Left lung (tissue), 10 donors: ENCODE data around the gene NTRK1. TPM values are rescaled to one million over a fixed set of nuclear protein-coding genes. Genes with fewer than 3 reads are reported as not detected.

Experiments
- ATAC-seq: fragments of 200-7000 bp; cut with Tn5 transposase; one replicate; pipeline ENCODE4 v1.9.1; 2020; ENCODE audit warnings: moderate library complexity
- DNase-seq, 4 donors: peaks; one replicate each; pipeline ENCODE4 v3.0.0-alpha.2; 2013 to 2020
- H3K27ac ChIP-seq, 2 donors: fragments of 200-600 bp; sonication (generic) in 1 of 2; one replicate each; pipeline versions ENCODE4 v1.5.0 to v1.8.0; 2020 to 2021
- H3K27me3 ChIP-seq, 2 donors: fragments of 200-600 bp; sonication (generic) in 1 of 2; one replicate each; pipeline versions ENCODE4 v1.5.0 to v1.8.0; 2020 to 2021
- H3K36me3 ChIP-seq, 2 donors: fragments of 200-600 bp; sonication (generic) in 1 of 2; one replicate each; pipeline versions ENCODE4 v1.5.0 to v1.8.0; 2020 to 2021
- H3K4me1 ChIP-seq, 2 donors: fragments of 200-600 bp; one replicate each; pipeline ENCODE4 v1.8.0; 2021
- H3K4me3 ChIP-seq, 2 donors: fragments of 200-600 bp; sonication (generic) in 1 of 2; one replicate each; pipeline versions ENCODE4 v1.5.0 to v1.8.0; 2020 to 2021; ENCODE audit warnings: mild to moderate bottlenecking in 1 of 2
- H3K9me3 ChIP-seq, 2 donors: fragments of 200-600 bp; sonication (generic) in 1 of 2; one replicate each; pipeline versions ENCODE4 v1.5.0 to v1.8.0; 2020 to 2021
- intact Hi-C, 2 donors: fragments of 100-400 bp; cut with DNase I; formaldehyde crosslinking; loops; one replicate each; pipeline versions ENCODE4 v1.11.2 to v1.14.2; 2022
- polyA plus RNA-seq, 6 donors: library from polyadenylated mRNA; unstranded; fragments of 120-200 nt; gene quantifications; one replicate each; pipeline ENCODE4 v1.2.1, GENCODE V29; 2013; ENCODE audit not compliant: insufficient read length in 6 of 6
- total RNA-seq, 2 donors: library from RNA; stranded (reverse); fragmentation: NEBNext Ultra II Directional; extraction: Animal tissue kit (Norgen Biotek cat#: 25700); gene quantifications; one replicate each; pipeline ENCODE4 v1.2.1, GENCODE V29; 2021
- TF ChIP-seq, protein P1 (sequence below), 2 donors: fragments of 200-600 bp; sonication (generic) in 1 of 2; IDR thresholded peaks; one replicate each; pipeline versions ENCODE4 v1.5.0 to v1.8.0; 2021; ENCODE audit warnings: antibody characterized with exemption in 2 of 2
- donor health status: DM: no; HTN: yes; CAD: no.
- donor health status: DM: no; HTN: no; CAD: no.

NTRK1 gene
- total and polyA plus RNA-seq, 8 donors: 0.15 to 0.97 (median 0.34) TPM; not detected in 1

DNA sequence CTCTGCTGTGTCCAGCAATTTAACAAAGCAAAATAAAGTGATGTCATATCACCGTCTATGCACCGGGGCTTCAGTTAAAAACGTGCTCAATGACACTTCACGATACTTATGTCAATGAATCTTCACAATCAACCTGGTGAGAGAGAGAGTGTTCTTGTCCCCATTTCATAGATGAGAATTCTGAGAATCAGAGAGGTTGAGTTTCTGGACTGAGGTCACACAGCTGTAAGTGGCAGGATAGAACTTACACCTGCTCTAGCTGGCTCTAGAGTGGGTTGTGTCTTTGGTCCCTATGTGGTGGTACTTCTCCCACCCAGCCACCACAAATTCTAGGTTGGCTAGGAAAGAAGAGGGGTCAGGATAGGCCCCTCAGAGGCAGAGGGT is 5.2 kb downstream of the NTRK1 start:
- intact Hi-C loops: no loop called here
- Histone ChIP-seq H3K9me3 (no peaks in the 10 kb centered on the region), H3K27ac (no peak overlapping the region), H3K27me3 (peaks cover 16 to 71% of the 10 kb centered on the region in 2 donors), H3K4me1 (peaks cover 3 to 5% of the 10 kb centered on the region in 2 donors), H3K36me3 (no peaks in the 10 kb centered on the region), H3K4me3 (no peak overlapping the region)
- TF ChIP-seq, protein P1, sequence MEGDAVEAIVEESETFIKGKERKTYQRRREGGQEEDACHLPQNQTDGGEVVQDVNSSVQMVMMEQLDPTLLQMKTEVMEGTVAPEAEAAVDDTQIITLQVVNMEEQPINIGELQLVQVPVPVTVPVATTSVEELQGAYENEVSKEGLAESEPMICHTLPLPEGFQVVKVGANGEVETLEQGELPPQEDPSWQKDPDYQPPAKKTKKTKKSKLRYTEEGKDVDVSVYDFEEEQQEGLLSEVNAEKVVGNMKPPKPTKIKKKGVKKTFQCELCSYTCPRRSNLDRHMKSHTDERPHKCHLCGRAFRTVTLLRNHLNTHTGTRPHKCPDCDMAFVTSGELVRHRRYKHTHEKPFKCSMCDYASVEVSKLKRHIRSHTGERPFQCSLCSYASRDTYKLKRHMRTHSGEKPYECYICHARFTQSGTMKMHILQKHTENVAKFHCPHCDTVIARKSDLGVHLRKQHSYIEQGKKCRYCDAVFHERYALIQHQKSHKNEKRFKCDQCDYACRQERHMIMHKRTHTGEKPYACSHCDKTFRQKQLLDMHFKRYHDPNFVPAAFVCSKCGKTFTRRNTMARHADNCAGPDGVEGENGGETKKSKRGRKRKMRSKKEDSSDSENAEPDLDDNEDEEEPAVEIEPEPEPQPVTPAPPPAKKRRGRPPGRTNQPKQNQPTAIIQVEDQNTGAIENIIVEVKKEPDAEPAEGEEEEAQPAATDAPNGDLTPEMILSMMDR (IDR thresholded peaks at IDR 0.05): no peak
- DNase-seq (no peak), ATAC-seq (no peak)

- no peak for ATAC-seq
- intact Hi-C loops: no loop called here
- DNase-seq: no peak
- H3K36me3 ChIP-seq: no peaks in the 10 kb centered on the region
- peaks cover 11 to 66% of the 10 kb centered on the region in 2 donors for H3K27me3 ChIP-seq
- H3K4me3 ChIP-seq: no peak overlapping the region
- TF ChIP-seq, protein P1 (IDR thresholded peaks at IDR 0.05): no peak
- no peaks in the 10 kb centered on the region for H3K9me3 ChIP-seq
- H3K4me1 ChIP-seq: no peaks in the 10 kb centered on the region
- H3K27ac ChIP-seq: no peak overlapping the region
These were observed 5.7 kb downstream of the NTRK1 start for GRCh38 chr1:156866249-156866909.

GRCh38 chr1:156868341-156868740 is 7.7 kb downstream of the NTRK1 start:
- Histone ChIP-seq H3K4me3 (no peak overlapping the region), H3K27ac (no peak overlapping the region), H3K4me1 (no peaks in the 10 kb centered on the region), H3K9me3 (no peaks in the 10 kb centered on the region), H3K36me3 (no peaks in the 10 kb centered on the region), H3K27me3 (peaks cover 0 to 57% of the 10 kb centered on the region in 2 donors)
- DNase-seq (peak in 1 of 4 donors; percentile 44), ATAC-seq (no peak)
- TF ChIP-seq, protein P1 (IDR thresholded peaks at IDR 0.05): no peak
- intact Hi-C loops: no loop called here

- DNase-seq (no peak), ATAC-seq (no peak)
- Histone ChIP-seq H3K9me3 (no peaks in the 10 kb centered on the region), H3K4me3 (no peak overlapping the region), H3K27ac (no peak overlapping the region), H3K27me3 (peaks cover 0 to 57% of the 10 kb centered on the region in 2 donors), H3K4me1 (no peaks in the 10 kb centered on the region), H3K36me3 (no peaks in the 10 kb centered on the region)
- TF ChIP-seq, protein P1 (IDR thresholded peaks at IDR 0.05): no peak
- intact Hi-C loops: no loop called here
These were observed 8.8 kb downstream of the NTRK1 start for GRCh38 chr1:156869455-156869854.

DNA sequence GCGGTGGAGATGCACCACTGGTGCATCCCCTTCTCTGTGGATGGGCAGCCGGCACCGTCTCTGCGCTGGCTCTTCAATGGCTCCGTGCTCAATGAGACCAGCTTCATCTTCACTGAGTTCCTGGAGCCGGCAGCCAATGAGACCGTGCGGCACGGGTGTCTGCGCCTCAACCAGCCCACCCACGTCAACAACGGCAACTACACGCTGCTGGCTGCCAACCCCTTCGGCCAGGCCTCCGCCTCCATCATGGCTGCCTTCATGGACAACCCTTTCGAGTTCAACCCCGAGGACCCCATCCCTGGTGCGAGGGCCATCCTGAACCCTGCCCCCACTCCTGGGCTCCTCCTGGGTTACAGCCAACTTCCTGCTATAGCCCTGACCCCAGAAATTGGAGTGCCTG is 13.0 kb downstream of the NTRK1 start:
- intact Hi-C loops: no loop called here
- H3K4me1 ChIP-seq: no peaks in the 10 kb centered on the region
- H3K4me3 ChIP-seq: no peak overlapping the region
- no peaks in the 10 kb centered on the region for H3K9me3 ChIP-seq
- no peak overlapping the region for H3K27ac ChIP-seq
- no peak for DNase-seq
- no peaks in the 10 kb centered on the region for H3K36me3 ChIP-seq
- H3K27me3 ChIP-seq: peaks cover 0 to 52% of the 10 kb centered on the region in 2 donors
- no peak for ATAC-seq
- TF ChIP-seq, protein P1 (IDR thresholded peaks at IDR 0.05): no peak
